Gastrocnemius medialis (tissue), 4 donors: ENCODE data around the gene CACNA2D3. TPM values are rescaled to one million over a fixed set of nuclear protein-coding genes. Genes with fewer than 3 reads are reported as not detected.

Source experiments
- ATAC-seq, 2 donors: fragments of 150-250 bp; one replicate each; pipeline ENCODE4 v1.9.1; 2016
- DNase-seq, 2 donors: peaks; one replicate each; pipeline ENCODE4 v3.0.0-alpha.2; 2019
- H3K27ac ChIP-seq, 4 donors: fragments of 200-600 bp; sonication (generic); 1 replicate in 1 of 4; 2 replicates in 3 of 4; pipeline ENCODE4 v1.5.1; 2016 to 2018; ENCODE audit warnings: mild to moderate bottlenecking in 2 of 4, moderate library complexity in 1 of 4
- H3K27me3 ChIP-seq, 3 donors: fragments of 200-600 bp; sonication (generic) in 2 of 3; 1 replicate in 1 of 3; 2 replicates in 2 of 3; pipeline versions ENCODE4 v1.5.1 to v1.6.0; 2016 to 2019; ENCODE audit warnings: mild to moderate bottlenecking in 1 of 3, moderate library complexity in 1 of 3
- H3K36me3 ChIP-seq, 2 donors: fragments of 200-600 bp; sonication (generic) in 1 of 2; one replicate each; pipeline ENCODE4 v1.5.1; 2017 to 2018
- H3K4me1 ChIP-seq, 2 donors: fragments of 200-600 bp; sonication (generic) in 1 of 2; one replicate each; pipeline ENCODE4 v1.5.1; 2016 to 2017; ENCODE audit warnings: mild to moderate bottlenecking in 2 of 2
- H3K4me3 ChIP-seq, 4 donors: fragments of 200-600 bp; sonication (generic) in 3 of 4; 1 replicate in 1 of 4; 2 replicates in 3 of 4; pipeline ENCODE4 v1.5.1; 2016 to 2019; ENCODE audit warnings: mild to moderate bottlenecking in 2 of 4
- H3K9me3 ChIP-seq, 3 donors: fragments of 200-600 bp; sonication (generic) in 2 of 3; 1 replicate in 1 of 3; 2 replicates in 2 of 3; pipeline ENCODE4 v1.5.1; 2016 to 2019
- POLR2A ChIP-seq, 2 donors: fragments of 450-650 bp; IDR thresholded peaks; one replicate each; pipeline ENCODE4 v1.6.1; 2017; ENCODE audit warnings: antibody characterized with exemption in 2 of 2, mild to moderate bottlenecking in 2 of 2, moderate library complexity in 2 of 2
- in situ Hi-C, 4 donors: fragments of 200-750 bp; cut with MboI; loops; one replicate each; pipeline versions ENCODE4 v1.15.0 to v1.8.0; 2017; ENCODE audit warnings: low sequenced_read_pairs in 4 of 4
- intact Hi-C: fragments of 100-400 bp; cut with DNase I; formaldehyde crosslinking; loops from one replicate; pipeline ENCODE4 v1.15.1; 2023; ENCODE audit warnings: low total_unique reads
- total RNA-seq, 4 donors: library from RNA; depleted of rRNA; stranded (reverse); fragments of >200 nt; gene quantifications; one replicate each; pipeline versions ENCODE4 v1.1.0 to v1.2.3, GENCODE V29; 2016
- TF ChIP-seq, protein P1 (sequence below), 5 experiments: fragments of 450-650 bp in 3 of 5; fragments of 200-600 bp in 2 of 5; sonication (generic) in 2 of 5; IDR thresholded peaks in 4 of 5; conservative IDR thresholded peaks in 1 of 5; 1 replicate in 4 of 5; 2 replicates in 1 of 5; pipeline ENCODE4 v1.5.1; 2016 to 2019; ENCODE audit warnings: antibody characterized with exemption in 5 of 5, mild to moderate bottlenecking in 3 of 5, moderate library complexity in 3 of 5

Gene CACNA2D3
- total RNA-seq, 4 donors from 2014 or later, result 4.7 to 14.4 (median 7.1) TPM

GRCh38 chr3:54138937-54139547 is 16.7 kb downstream of the CACNA2D3 start:
- intact Hi-C loops (no loop called here), in situ Hi-C loops (no loop called here)
- no peaks in the 10 kb centered on the region for H3K27me3 ChIP-seq
- H3K9me3 ChIP-seq, result no peaks in the 10 kb centered on the region
- H3K36me3 ChIP-seq, result no peaks in the 10 kb centered on the region
- peaks cover 19 to 28% of the 10 kb centered on the region in 2 donors for H3K4me1 ChIP-seq
- DNase-seq (no peak), ATAC-seq (no peak)
- TF ChIP-seq, protein P1, sequence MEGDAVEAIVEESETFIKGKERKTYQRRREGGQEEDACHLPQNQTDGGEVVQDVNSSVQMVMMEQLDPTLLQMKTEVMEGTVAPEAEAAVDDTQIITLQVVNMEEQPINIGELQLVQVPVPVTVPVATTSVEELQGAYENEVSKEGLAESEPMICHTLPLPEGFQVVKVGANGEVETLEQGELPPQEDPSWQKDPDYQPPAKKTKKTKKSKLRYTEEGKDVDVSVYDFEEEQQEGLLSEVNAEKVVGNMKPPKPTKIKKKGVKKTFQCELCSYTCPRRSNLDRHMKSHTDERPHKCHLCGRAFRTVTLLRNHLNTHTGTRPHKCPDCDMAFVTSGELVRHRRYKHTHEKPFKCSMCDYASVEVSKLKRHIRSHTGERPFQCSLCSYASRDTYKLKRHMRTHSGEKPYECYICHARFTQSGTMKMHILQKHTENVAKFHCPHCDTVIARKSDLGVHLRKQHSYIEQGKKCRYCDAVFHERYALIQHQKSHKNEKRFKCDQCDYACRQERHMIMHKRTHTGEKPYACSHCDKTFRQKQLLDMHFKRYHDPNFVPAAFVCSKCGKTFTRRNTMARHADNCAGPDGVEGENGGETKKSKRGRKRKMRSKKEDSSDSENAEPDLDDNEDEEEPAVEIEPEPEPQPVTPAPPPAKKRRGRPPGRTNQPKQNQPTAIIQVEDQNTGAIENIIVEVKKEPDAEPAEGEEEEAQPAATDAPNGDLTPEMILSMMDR (IDR thresholded peaks at IDR 0.05 in 4 of 5, conservative IDR thresholded peaks at IDR 0.05 in 1 of 5), result no peak
- no peak for TF ChIP-seq POLR2A (IDR thresholded peaks at IDR 0.05)
- no peak overlapping the region for H3K27ac ChIP-seq
- no peak overlapping the region for H3K4me3 ChIP-seq

DNA sequence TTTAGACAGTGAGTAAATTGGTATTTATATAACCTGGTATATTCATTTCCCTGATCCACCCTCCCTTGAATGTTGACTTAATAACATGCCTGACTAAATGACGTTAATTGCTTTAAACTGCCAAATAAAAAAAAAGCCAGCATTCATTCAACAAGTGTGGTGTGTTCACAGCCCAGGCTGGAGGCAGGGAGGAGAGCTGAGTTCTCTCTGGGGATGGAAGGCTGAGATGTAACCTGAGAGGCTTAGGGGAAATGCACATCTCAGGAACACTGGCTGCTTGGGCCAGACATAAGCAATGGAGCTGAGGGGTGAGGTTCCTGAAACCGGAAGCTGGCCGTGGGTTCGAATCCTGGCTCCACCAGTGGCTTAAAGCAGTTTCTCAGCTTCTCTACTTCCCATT is 17.3 kb downstream of the CACNA2D3 start:
- in situ Hi-C loops (loop anchor here in 1 of 4 donors (10.0 kb wide), 1 partner anchor 225 kb away; no protein-coding TSS in a partner anchor), intact Hi-C loops (no loop called here)
- no peaks in the 10 kb centered on the region for H3K27me3 ChIP-seq

DNA sequence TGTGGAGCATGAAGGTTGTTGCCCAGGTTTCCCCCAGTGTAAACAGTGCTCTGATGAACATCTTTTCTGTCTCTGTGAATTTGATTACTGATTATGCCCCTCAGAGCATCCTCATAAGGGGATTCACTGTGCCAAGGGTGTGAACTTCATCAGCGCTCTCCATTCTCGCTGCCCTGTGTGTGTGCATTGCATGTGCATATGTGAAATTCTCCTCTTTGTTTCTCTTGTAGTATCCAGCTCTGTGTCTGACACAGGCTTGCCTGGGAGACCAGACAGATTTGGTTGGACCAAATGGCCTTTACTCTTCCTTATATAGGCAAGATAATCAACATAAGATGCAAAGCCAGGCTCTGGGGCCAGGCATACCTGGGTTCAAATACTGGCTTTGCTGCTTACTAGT is 21.9 kb downstream of the CACNA2D3 start:
- Histone ChIP-seq H3K27me3 (no peaks in the 10 kb centered on the region), H3K4me3 (no peak overlapping the region), H3K36me3 (no peaks in the 10 kb centered on the region), H3K27ac (no peak overlapping the region), H3K9me3 (no peaks in the 10 kb centered on the region), H3K4me1 (peaks cover 9 to 24% of the 10 kb centered on the region in 2 donors)
- TF ChIP-seq POLR2A (IDR thresholded peaks at IDR 0.05), result no peak
- TF ChIP-seq, protein P1 (IDR thresholded peaks at IDR 0.05 in 4 of 5, conservative IDR thresholded peaks at IDR 0.05 in 1 of 5), result no peak
- DNase-seq, result no peak
- intact Hi-C loops (no loop called here), in situ Hi-C loops (loop anchor here in 1 of 4 donors (10.0 kb wide), 1 partner anchor 221 kb away; no protein-coding TSS in a partner anchor)
- no peak for ATAC-seq

More for the DNA sequence above, 17.3 kb downstream of the CACNA2D3 start:
- no peak overlapping the region for H3K27ac ChIP-seq
- no peaks in the 10 kb centered on the region for H3K9me3 ChIP-seq
- no peaks in the 10 kb centered on the region for H3K36me3 ChIP-seq
- no peak overlapping the region for H3K4me3 ChIP-seq
- TF ChIP-seq POLR2A (IDR thresholded peaks at IDR 0.05), result no peak
- TF ChIP-seq, protein P1 (IDR thresholded peaks at IDR 0.05 in 4 of 5, conservative IDR thresholded peaks at IDR 0.05 in 1 of 5), result no peak
- ATAC-seq, result no peak
- H3K4me1 ChIP-seq, result peaks cover 19 to 28% of the 10 kb centered on the region in 2 donors
- DNase-seq, result no peak

DNA sequence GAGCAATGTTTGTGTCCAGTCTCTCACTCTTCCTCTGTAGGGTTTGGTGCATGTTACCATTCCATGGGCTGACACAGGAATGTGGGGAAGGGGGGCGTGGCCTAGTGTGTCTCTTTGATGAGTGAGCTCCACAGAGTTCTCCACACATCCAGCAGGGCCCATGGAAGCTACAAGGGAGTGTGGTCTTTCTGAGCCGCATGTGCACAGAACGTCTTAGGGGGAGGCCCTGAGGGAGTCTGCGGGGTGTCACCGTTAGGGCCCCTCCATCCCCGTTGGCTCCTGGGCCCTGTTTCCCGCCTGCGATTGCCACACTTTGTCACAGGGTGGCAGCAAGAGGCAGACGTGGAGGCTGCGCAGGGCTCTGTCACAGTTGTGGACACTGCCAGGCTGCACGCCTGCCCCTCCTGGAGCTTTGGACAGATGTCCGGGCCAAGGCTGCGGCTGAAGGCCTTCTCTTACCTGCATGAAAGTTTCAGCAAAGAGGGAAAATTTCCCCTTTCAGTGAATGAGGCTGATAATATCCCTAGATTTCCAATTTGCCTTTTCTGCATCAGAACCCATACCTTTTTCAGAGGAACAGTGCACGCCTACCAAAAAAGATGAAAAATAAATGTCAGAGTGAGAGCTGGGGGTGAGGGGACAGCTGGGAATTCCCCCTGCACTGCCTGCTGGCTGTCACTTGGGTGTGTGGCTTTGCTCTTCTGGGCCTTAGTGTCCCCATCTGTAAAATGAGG is 24.3 kb downstream of the CACNA2D3 start:
- intact Hi-C loops (loop anchor here (1.0 kb wide), 2 partner anchors 213 to 228 kb away; no protein-coding TSS in a partner anchor), in situ Hi-C loops (loop anchor here in 1 of 4 donors (10.0 kb wide), 1 partner anchor 218 kb away; no protein-coding TSS in a partner anchor)
- peak; percentile 81 to 91 for ATAC-seq
- Histone ChIP-seq H3K27me3 (no peaks in the 10 kb centered on the region), H3K9me3 (no peaks in the 10 kb centered on the region), H3K36me3 (no peaks in the 10 kb centered on the region), H3K27ac (no peak overlapping the region), H3K4me1 (peaks cover 4 to 11% of the 10 kb centered on the region in 2 donors), H3K4me3 (no peak overlapping the region)
- TF ChIP-seq, protein P1 (IDR thresholded peaks at IDR 0.05 in 4 of 5, conservative IDR thresholded peaks at IDR 0.05 in 1 of 5), result peak; percentile 44 to 73 (median 57)
- no peak for TF ChIP-seq POLR2A (IDR thresholded peaks at IDR 0.05)
- DNase-seq, result peak; percentile 48 to 59
